ENCODE measurements around the gene ACCS.
A peak's percentile ranks its signal among the peaks of the same experiment; 100 is the strongest.

Gene ACCS, protein sequence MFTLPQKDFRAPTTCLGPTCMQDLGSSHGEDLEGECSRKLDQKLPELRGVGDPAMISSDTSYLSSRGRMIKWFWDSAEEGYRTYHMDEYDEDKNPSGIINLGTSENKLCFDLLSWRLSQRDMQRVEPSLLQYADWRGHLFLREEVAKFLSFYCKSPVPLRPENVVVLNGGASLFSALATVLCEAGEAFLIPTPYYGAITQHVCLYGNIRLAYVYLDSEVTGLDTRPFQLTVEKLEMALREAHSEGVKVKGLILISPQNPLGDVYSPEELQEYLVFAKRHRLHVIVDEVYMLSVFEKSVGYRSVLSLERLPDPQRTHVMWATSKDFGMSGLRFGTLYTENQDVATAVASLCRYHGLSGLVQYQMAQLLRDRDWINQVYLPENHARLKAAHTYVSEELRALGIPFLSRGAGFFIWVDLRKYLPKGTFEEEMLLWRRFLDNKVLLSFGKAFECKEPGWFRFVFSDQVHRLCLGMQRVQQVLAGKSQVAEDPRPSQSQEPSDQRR

GRCh38 chr11:44065841-44066731, at the start of gene ACCS:
ACCS (plus strand) TSS chr11:44066270; CDS start chr11:44067628, 1,358 bp downstream.
- DNase-seq (ENCODE audit: low read depth), result no peak

GRCh38 chr11:44016546-44017442, 49.3 kb upstream of the ACCS start:
- no peak for DNase-seq (ENCODE audit: low read depth)
- no peak overlapping the region for H3K4me3 ChIP-seq (ENCODE audit: low read depth, low read length)
- no peak for TF ChIP-seq CTCF (IDR thresholded peaks at IDR 0.05; ENCODE audit: control insufficient read depth, extremely low read depth, insufficient read depth)

More at GRCh38 chr11:44065841-44066731, at the start of gene ACCS:
- H3K4me3 ChIP-seq (ENCODE audit: low read depth, low read length), result no peak within 1 kb of the TSS
- TF ChIP-seq CTCF (IDR thresholded peaks at IDR 0.05; ENCODE audit: control insufficient read depth, extremely low read depth, insufficient read depth), result no peak

DNA sequence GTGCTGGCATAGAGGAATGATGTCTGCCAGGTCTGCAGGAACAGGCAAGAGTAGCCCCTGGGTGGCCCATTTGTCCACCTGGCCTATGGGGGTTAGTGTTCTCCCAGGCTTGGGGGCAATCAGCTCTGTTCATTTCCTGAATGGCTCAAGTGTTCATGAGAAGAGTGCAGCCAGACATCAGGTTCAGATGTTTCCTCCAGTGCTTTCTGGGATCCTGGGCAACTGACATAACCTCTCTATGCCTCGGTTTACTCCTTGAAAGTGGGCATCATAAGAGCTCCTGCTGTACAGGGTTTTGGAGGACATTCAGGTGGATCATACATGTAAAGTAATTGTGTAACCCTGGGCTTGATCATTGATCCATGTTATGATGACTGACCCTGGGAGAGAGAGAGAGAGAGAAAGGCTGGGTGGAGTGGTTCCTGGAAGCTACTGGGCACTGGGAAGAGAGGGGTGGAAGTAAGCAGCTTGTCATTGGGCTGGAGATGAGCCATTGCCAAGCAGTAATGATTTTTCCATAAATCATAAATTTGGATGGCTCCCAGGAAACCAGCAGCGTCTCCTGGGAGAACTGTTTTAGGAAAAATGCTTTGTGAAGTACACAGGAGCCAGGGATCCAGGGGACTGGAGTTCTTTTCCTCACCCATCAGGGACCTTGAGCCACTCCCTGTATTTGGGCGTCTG, 48.5 kb upstream of the ACCS start:
- H3K4me3 ChIP-seq (ENCODE audit: low read depth, low read length), result no peak overlapping the region
- no peak for TF ChIP-seq CTCF (IDR thresholded peaks at IDR 0.05; ENCODE audit: control insufficient read depth, extremely low read depth, insufficient read depth)
- DNase-seq (ENCODE audit: low read depth), result peak; percentile 25

- no peak overlapping the region for H3K4me3 ChIP-seq (ENCODE audit: low read depth, low read length)
- DNase-seq (ENCODE audit: low read depth), result no peak
- TF ChIP-seq CTCF (IDR thresholded peaks at IDR 0.05; ENCODE audit: control insufficient read depth, extremely low read depth, insufficient read depth), result no peak
Observed at GRCh38 chr11:44018127-44018521, 47.9 kb upstream of the ACCS start.

DNA sequence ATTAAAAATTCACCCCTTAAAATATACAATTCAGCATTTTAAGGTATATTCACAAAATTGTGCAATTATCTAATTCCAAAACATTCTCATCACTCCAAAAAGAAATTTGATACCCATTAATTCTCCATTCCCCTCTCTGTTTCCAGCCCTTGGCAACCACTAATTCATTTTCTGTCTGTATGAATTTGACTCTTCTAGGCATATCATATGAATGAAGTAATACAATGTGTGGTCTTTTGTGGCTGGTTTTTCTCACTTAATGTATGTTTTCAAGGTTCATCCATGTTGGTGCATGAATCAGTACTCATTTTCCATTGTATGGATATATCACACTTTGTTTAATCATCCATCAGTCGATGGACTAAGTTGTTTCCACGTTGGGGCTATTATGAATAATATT, 47.2 kb upstream of the ACCS start:
- H3K4me3 ChIP-seq (ENCODE audit: low read depth, low read length), result no peak overlapping the region
- no peak for TF ChIP-seq CTCF (IDR thresholded peaks at IDR 0.05; ENCODE audit: control insufficient read depth, extremely low read depth, insufficient read depth)
- DNase-seq (ENCODE audit: low read depth), result no peak

DNA sequence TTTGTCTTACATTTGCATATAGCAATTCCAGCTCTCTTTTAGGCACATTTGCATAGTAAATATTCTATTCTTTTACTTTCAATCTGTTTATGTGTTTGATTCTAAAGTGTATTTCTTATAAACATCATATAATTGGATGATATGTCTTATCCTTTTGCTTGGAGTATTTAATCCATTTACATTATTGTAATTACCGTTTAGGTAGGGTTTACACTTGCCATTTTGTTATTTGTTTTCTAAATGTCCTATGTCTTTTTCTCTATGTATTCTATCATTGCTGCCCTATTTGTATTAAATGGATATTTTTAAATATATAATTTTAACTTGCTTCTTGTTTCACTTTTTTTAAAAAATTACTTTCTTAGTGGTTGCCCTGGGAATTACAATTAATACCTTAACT, 41.1 kb upstream of the ACCS start:
- TF ChIP-seq CTCF (IDR thresholded peaks at IDR 0.05; ENCODE audit: control insufficient read depth, extremely low read depth, insufficient read depth), result no peak
- DNase-seq (ENCODE audit: low read depth), result no peak
- H3K4me3 ChIP-seq (ENCODE audit: low read depth, low read length), result no peak overlapping the region
